ENCODE data around the gene ATG7.

DNA sequence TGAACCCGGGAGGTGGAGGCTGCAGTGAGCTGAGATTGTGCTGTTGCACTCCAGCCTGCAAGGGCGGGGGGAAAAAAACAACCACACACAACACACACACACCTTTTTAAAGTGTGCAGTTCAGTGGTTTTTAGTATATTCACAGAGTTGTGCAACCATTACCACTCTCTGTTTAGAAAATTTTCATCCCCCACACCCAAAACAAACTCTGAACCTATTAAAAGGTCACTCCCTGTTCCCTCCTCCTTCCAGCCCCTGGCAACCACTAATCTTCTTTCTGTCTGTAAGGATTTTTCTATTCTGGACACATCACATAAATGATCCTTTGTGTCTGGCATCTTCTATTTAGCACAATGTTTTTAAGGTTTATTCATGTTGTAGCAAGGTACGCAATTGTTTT, 159.1 kb downstream of the ATG7 start:
- no peak for TF ChIP-seq POLR2A (IDR thresholded peaks at IDR 0.05; ENCODE audit: low read depth)
- TF ChIP-seq, protein P1, sequence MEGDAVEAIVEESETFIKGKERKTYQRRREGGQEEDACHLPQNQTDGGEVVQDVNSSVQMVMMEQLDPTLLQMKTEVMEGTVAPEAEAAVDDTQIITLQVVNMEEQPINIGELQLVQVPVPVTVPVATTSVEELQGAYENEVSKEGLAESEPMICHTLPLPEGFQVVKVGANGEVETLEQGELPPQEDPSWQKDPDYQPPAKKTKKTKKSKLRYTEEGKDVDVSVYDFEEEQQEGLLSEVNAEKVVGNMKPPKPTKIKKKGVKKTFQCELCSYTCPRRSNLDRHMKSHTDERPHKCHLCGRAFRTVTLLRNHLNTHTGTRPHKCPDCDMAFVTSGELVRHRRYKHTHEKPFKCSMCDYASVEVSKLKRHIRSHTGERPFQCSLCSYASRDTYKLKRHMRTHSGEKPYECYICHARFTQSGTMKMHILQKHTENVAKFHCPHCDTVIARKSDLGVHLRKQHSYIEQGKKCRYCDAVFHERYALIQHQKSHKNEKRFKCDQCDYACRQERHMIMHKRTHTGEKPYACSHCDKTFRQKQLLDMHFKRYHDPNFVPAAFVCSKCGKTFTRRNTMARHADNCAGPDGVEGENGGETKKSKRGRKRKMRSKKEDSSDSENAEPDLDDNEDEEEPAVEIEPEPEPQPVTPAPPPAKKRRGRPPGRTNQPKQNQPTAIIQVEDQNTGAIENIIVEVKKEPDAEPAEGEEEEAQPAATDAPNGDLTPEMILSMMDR (IDR thresholded peaks at IDR 0.05): no peak
